GM12874 (cell line): ENCODE data around the gene SYNE1.

ENCODE experiments used
- CTCF ChIP-seq: IDR thresholded peaks from 2 replicates; pipeline ENCODE4 v1.5.1; 2011; ENCODE audit warnings: low read depth, mild to moderate bottlenecking, control low read depth, low read length, moderate library complexity; ENCODE audit not compliant: insufficient read depth

Gene SYNE1

GRCh38 chr6:152463164-152463563 is 174.0 kb downstream of the SYNE1 start:
- TF ChIP-seq CTCF, result no peak

DNA sequence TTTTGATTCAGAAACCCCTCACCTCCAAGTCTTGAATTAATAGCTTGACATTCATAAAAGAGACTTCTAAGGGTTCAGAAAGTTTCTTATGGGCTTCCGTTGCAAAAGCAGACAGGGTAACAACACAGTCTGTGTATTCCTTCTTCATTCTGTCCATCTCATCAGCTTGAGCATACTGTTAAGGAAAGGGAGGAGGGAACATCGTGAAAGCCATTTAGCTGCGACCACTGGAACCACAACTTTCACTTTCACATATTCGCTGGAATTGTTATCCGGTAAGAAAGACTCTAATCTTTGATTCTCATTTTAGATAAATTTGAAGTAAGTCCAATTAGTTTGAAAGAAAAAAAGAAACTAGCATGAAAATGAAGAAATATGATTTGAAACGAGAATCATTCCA is 174.4 kb downstream of the SYNE1 start:
- no peak for TF ChIP-seq CTCF

- no peak for TF ChIP-seq CTCF
These were observed 175.6 kb downstream of the SYNE1 start for GRCh38 chr6:152461556-152461955.

DNA sequence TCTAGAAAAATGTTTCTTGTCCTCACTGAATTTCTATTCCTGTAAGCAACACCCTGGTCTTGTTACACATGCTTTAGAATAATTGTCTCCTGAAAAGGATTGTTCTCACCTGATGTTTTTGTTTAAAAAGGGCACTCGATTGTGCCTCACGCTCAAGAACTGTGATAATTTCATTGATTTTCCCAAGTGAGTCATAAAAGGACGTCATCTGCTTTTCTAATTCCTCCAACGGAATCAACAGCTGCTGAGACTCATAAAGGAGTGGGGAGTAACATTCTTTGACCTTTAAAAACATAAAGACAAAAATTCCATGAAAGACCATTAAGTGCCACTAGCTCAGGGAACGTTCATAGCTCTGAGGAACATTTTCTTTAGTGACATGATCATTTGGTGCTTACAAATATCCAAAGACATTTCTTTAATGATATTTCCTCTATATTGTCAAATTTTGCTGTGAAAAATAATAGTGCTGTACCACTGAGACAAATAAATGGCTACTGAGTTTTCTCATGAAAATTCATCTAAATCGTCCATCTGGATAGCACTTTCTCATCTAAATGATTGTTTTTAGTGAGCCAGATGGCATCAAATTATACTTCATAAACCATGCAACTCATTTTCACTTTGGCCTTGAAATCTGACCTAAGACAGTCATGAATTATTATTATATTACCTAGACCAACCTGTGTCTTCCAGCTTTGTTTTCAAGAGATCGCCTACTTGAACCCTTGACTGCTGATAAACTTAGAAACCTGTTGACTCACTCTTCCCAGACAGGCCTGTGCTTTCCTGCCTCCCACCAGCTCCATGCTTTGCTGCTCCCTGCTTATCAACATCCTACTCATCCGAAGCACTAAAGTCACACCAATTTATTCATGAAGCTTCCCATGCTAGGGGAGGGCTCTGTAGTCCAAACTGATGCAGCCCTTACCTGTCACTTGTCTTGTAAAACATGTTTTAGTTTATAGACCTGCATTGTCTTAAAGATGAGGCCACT is 178.2 kb downstream of the SYNE1 start:
- TF ChIP-seq CTCF, result no peak

GRCh38 chr6:152457949-152458624 is 179.1 kb downstream of the SYNE1 start:
- no peak for TF ChIP-seq CTCF

DNA sequence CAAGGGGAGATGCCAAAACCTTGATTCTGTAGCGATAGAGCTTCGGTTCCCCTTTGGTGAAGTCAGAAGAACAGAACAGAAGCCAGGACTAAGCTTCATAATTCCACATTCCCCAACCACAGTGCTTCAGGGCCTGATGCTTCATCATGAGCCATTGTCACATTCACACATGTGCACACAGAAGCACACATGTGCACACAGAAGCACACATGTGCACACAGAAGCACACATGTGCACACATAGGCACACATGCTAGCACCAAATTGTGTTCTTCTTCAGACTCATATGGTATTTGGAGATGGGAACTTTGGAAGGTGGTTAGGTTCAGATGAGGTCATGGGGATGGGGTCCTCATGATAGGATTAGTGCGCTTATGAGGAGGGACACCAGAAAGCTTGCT is 183.2 kb downstream of the SYNE1 start:
- no peak for TF ChIP-seq CTCF

DNA sequence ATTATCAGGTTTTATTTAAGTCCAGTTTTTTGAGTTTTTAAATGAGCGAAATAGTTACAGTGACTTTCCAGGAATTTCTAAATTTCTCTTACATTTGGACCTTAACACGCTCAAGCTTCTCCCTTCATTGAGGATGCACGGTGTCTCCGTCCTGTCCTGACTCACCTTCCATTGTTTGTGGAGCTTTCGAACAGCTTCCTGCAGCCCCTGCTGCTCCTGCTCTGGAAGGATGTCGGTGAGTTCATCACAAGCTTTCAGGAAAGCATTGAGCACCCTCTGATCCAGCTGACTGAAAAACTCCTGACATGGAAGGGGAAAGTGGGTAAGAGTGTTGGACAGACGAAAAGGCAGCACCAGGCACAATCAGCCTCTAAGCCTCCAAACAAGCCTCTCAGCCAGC is 183.7 kb downstream of the SYNE1 start:
- TF ChIP-seq CTCF, result no peak
